HepG2 (cell line): ENCODE data around the gene TOR1AIP1. TPM values are rescaled to one million over a fixed set of nuclear protein-coding genes. Genes with fewer than 3 reads are reported as not detected.
A peak's percentile ranks its signal among the peaks of the same experiment; 100 is the strongest.

Source experiments
- ATAC-seq: fragments of 200-7000 bp; cut with Tn5 transposase; 3 replicates; pipeline ENCODE4 v1.9.1; 2020; ENCODE audit warnings: mild to moderate bottlenecking, moderate library complexity
- BruUV-seq: library from RNA; stranded (reverse); fragments of 400-500 nt; replicated peaks from 2 replicates; lab custom pipeline; 2021; lab: Mats Ljungman, UMichigan
- CTCF ChIA-PET: fragments of 300-600 bp; formaldehyde crosslinking; extraction: SDS; loops from one replicate; lab custom pipeline; 2021; ENCODE audit warnings: low total read pairs, inconsistent platforms, low intra/inter-chr PET ratio; lab: Yijun Ruan, JAX
- POLR2A ChIA-PET: fragments of 350-600 bp; sonication (Branson Sonifier 250); formaldehyde crosslinking; loops from one replicate; lab custom pipeline; 2020; ENCODE audit warnings: antibody characterized with exemption, inconsistent platforms; lab: Yijun Ruan, JAX
- DNase-seq: peaks from one replicate; pipeline ENCODE4 v3.0.0-alpha.2; 2015; ENCODE audit warnings: low spot score
- FAIRE-seq: peaks from 3 replicates; lab custom pipeline; 2011; peaks lifted over from hg19 to GRCh38; lab: Jason Lieb, UNC
- H2AFZ ChIP-seq: one replicate; pipeline ENCODE4 v1.6.1; 2011; ENCODE audit warnings: low read length, inconsistent platforms
- H3K27ac ChIP-seq: fragments of 300-600 bp; 3 replicates; pipeline ENCODE4 v1.8.0; 2011; ENCODE audit warnings: mixed run types, mild to moderate bottlenecking, mixed read lengths, low read length, inconsistent platforms; ENCODE audit not compliant: insufficient read depth; ENCODE audit errors: extremely low read length
- H3K27me3 ChIP-seq, 2 experiments: fragments of 200-600 bp in 1 of 2; 2 replicates in 1 of 2; 3 replicates in 1 of 2; pipeline versions ENCODE4 v1.6.0 to v1.8.0; 2011; ENCODE audit warnings: low read length in 2 of 2, mild to moderate bottlenecking in 2 of 2, moderate library complexity in 2 of 2, inconsistent platforms in 1 of 2; ENCODE audit not compliant: insufficient read depth in 2 of 2, control insufficient read depth in 1 of 2
- H3K36me3 ChIP-seq, 2 experiments: fragments of 200-600 bp in 1 of 2; replicated peaks in 1 of 2; 2 replicates in 1 of 2; 3 replicates in 1 of 2; pipeline versions ENCODE4 v1.5.1 to v1.8.0; 2011; ENCODE audit warnings: low read length in 2 of 2, inconsistent platforms in 1 of 2; ENCODE audit not compliant: insufficient read depth in 2 of 2, control insufficient read depth in 1 of 2
- H3K4me1 ChIP-seq: 2 replicates; pipeline ENCODE4 v1.5.1; 2012; ENCODE audit warnings: low read length, inconsistent platforms; ENCODE audit not compliant: insufficient read depth
- H3K4me2 ChIP-seq: 2 replicates; pipeline ENCODE4 v1.6.0; 2011; ENCODE audit warnings: low read depth, low read length, inconsistent platforms
- H3K4me3 ChIP-seq, 3 experiments: fragments of 200-600 bp in 1 of 3; sonication (generic), shearing (Covaris generic) in 1 of 3; replicated peaks in 1 of 3; 2 replicates each; pipeline ENCODE4 v1.5.1; 2011 to 2016; ENCODE audit warnings: low read length in 3 of 3, inconsistent platforms in 2 of 3, low read depth in 2 of 3, mild to moderate bottlenecking in 2 of 3, control low read depth in 1 of 3, mixed read lengths in 1 of 3; ENCODE audit not compliant: insufficient read depth in 1 of 3
- H3K79me2 ChIP-seq: one replicate; pipeline ENCODE4 v1.6.1; 2011; ENCODE audit warnings: low read length, inconsistent platforms; ENCODE audit not compliant: insufficient read depth
- H3K9ac ChIP-seq: 2 replicates; pipeline ENCODE4 v1.6.0; 2011; ENCODE audit warnings: mild to moderate bottlenecking, low read depth, low read length, inconsistent platforms; ENCODE audit not compliant: insufficient read depth
- H3K9me3 ChIP-seq: 2 replicates; pipeline ENCODE4 v1.5.1; 2012; ENCODE audit warnings: mild to moderate bottlenecking, low read length
- H4K20me1 ChIP-seq: 2 replicates; pipeline ENCODE4 v1.6.0; 2011; ENCODE audit warnings: inconsistent platforms, mild to moderate bottlenecking, low read length, moderate library complexity; ENCODE audit not compliant: insufficient read depth
- AHR ChIP-seq: IDR thresholded peaks from 2 replicates; pipeline ENCODE4 v1.6.1; 2018; ENCODE audit warnings: missing genetic modification reagents, missing compliant biosample characterization
- CREB3 ChIP-seq: sonication (generic); formaldehyde crosslinking; IDR thresholded peaks from 2 replicates; pipeline ENCODE4 v1.5.0; 2020; ENCODE audit warnings: missing genetic modification reagents
- ELF3 ChIP-seq: IDR thresholded peaks from 2 replicates; pipeline ENCODE4 v1.6.1; 2016; ENCODE audit warnings: missing genetic modification reagents, missing compliant biosample characterization
- HDAC2 ChIP-seq: sonication (generic); formaldehyde crosslinking; IDR thresholded peaks from 2 replicates; pipeline ENCODE4 v1.4.0; 2020; ENCODE audit warnings: missing genetic modification reagents
- MBD4 ChIP-seq: IDR thresholded peaks from 2 replicates; pipeline ENCODE4 v1.6.1; 2012; ENCODE audit warnings: low read length, inconsistent platforms, borderline replicate concordance
- NFATC3 ChIP-seq: sonication (generic); formaldehyde crosslinking; IDR thresholded peaks from 2 replicates; pipeline ENCODE4 v1.5.1; 2020; ENCODE audit warnings: mild to moderate bottlenecking, missing genetic modification reagents
- NFRKB ChIP-seq: fragments of 450-650 bp; IDR thresholded peaks from 2 replicates; pipeline ENCODE4 v1.6.1; 2017
- RFX3 ChIP-seq: IDR thresholded peaks from 2 replicates; pipeline ENCODE4 v1.6.1; 2016; ENCODE audit warnings: missing biosample characterization, missing genetic modification reagents
- SP4 ChIP-seq: sonication (generic); formaldehyde crosslinking; IDR thresholded peaks from 2 replicates; pipeline ENCODE4 v1.8.1; 2023; ENCODE audit warnings: mild to moderate bottlenecking, missing genetic modification reagents
- XRCC5 ChIP-seq: fragments of 200-400 bp; formaldehyde crosslinking; optimal IDR thresholded peaks from 2 replicates; pipeline ENCODE3; 2017; ENCODE audit warnings: mild to moderate bottlenecking, low read length
- ZNF34 ChIP-seq: sonication (generic); formaldehyde crosslinking; IDR thresholded peaks from 2 replicates; pipeline ENCODE4 v1.4.0; 2020; ENCODE audit warnings: mild to moderate bottlenecking, missing genetic modification reagents, borderline replicate concordance
- ZNF468 ChIP-seq: sonication (generic); formaldehyde crosslinking; IDR thresholded peaks from 2 replicates; pipeline ENCODE4 v1.8.0; 2022; ENCODE audit warnings: mild to moderate bottlenecking, moderate library complexity, missing genetic modification reagents
- ZNF577 ChIP-seq: sonication (generic); formaldehyde crosslinking; IDR thresholded peaks from 2 replicates; pipeline ENCODE4 v1.4.0; 2020; ENCODE audit warnings: mild to moderate bottlenecking, low read depth, missing genetic modification reagents, borderline replicate concordance
- ZNF777 ChIP-seq: sonication (generic); formaldehyde crosslinking; IDR thresholded peaks from 2 replicates; pipeline ENCODE4 v1.4.0; 2020; ENCODE audit warnings: missing genetic modification reagents
- ZNF780A ChIP-seq: sonication (generic); formaldehyde crosslinking; IDR thresholded peaks from 2 replicates; pipeline ENCODE4 v1.8.0; 2022; ENCODE audit warnings: mild to moderate bottlenecking, missing genetic modification reagents, moderate library complexity
- WGBS: methylation state at CpG from one replicate; pipeline ENCODE4 v1.1.6; 2017; ENCODE audit warnings: low lambda C conversion rate; 5-methylcytosine and 5-hydroxymethylcytosine counted together
- in situ Hi-C: cut with HindIII; loops from 2 replicates; pipeline ENCODE4 v1.10.0; 2017; ENCODE audit warnings: low pct_unique_long_range_greater_than_20kb; ENCODE audit not compliant: extremely low pct_ligation_motif_present
- intact Hi-C: fragments of 100-400 bp; cut with micrococcal nuclease; formaldehyde crosslinking; loops from one replicate; pipeline ENCODE4 v1.10.0; 2022; ENCODE audit not compliant: unreplicated experiment
- polyA plus RNA-seq, 8 experiments: library from polyadenylated mRNA; depleted of rRNA in 3 of 8; stranded (reverse) in 7 of 8; unstranded in 1 of 8; fragments of >200 nt; fragmentation: Illumina TruSeq in 4 of 8; extraction: Trizol in 4 of 8; gene quantifications; 2 replicates each; pipeline versions ENCODE4 v1.2.1 to v1.2.3, GENCODE V29; 2011 to 2016; ENCODE audit warnings: low read depth in 4 of 8, missing spikeins in 1 of 8, mixed read lengths in 1 of 8; ENCODE audit not compliant: insufficient read depth in 1 of 8
- total RNA-seq, 5 experiments: library from RNA; depleted of rRNA; stranded (reverse); fragments of >200 nt; fragmentation: Illumina TruSeq; extraction: Trizol; gene quantifications; 2 replicates each; pipeline ENCODE4 v1.2.3, GENCODE V29; 2016; ENCODE audit warnings: low read depth in 1 of 5
- TF ChIP-seq, protein P1 (sequence below): sonication (generic); formaldehyde crosslinking; IDR thresholded peaks from 2 replicates; pipeline ENCODE4 v1.8.0; 2022; ENCODE audit warnings: low read depth, missing genetic modification reagents
- TF ChIP-seq, protein P2 (sequence below): sonication (generic); formaldehyde crosslinking; IDR thresholded peaks from 2 replicates; pipeline ENCODE4 v1.5.1; 2020; ENCODE audit warnings: missing genetic modification reagents, mild to moderate bottlenecking, borderline replicate concordance
- TF ChIP-seq, protein P3 (sequence below): sonication (generic); formaldehyde crosslinking; IDR thresholded peaks from 2 replicates; pipeline ENCODE4 v1.5.0; 2020; ENCODE audit warnings: mild to moderate bottlenecking, missing genetic modification reagents

TOR1AIP1 gene
- total and polyA plus RNA-seq, 2 of the 13 experiments (the other 11 are each of a cell fraction or from before 2014, with no cell fraction given), result 15.6 to 29.0 TPM

GRCh38 chr1:179954493-179955286 is 72.6 kb downstream of the TOR1AIP1 start, which contains the start of gene CEP350:
Gene CEP350, plus strand, starts transcription at chr1:179954810. Its CDS starts 31,372 bp downstream, at chr1:179986182.
- CTCF ChIA-PET, result no interaction called here
- H3K27me3 ChIP-seq, result no peaks in the 10 kb centered on the region; a peak in 1 of 5 replicates
- H3K4me3 ChIP-seq, result peak within 1 kb of the TSS; percentile 96 to 99 (median 98)
- WGBS, result 0% methylated on average over 20 of the region's 72 CpGs
- in situ Hi-C loops, result no loop called here
- H2AFZ ChIP-seq, result peak within 1 kb of the TSS; percentile 99
- FAIRE-seq (peak; percentile 100), ATAC-seq (peak; percentile 98), DNase-seq (peak; percentile 98)
- BruUV-seq, result no TSS peak
- peak within 1 kb of the TSS; percentile 86 for H3K27ac ChIP-seq
- POLR2A ChIA-PET, result interaction anchor here (0.6 to 2.5 kb wide), 5 partner anchors 11 to 87 kb away, joined by 3 to 23 read pairs (median 3); partner anchors contain the start of gene TOR1AIP1
- H3K9me3 ChIP-seq, result no peaks in the 10 kb centered on the region
- peaks cover 20% of the 10 kb centered on the region for H3K4me1 ChIP-seq
- H3K79me2 ChIP-seq, result peaks cover 48% of the 10 kb centered on the region
- peak within 1 kb of the TSS; percentile 93 for H3K9ac ChIP-seq
- H3K4me2 ChIP-seq, result peak within 1 kb of the TSS; percentile 82
- H4K20me1 ChIP-seq, result peaks cover 17% of the 10 kb centered on the region; the same call in 1 of the 2 replicates
- intact Hi-C loops, result loop anchor here (1.0 to 10.0 kb wide), 4 partner anchors 70 to 200 kb away; partner anchors contain the start of genes QSOX1 and TOR1AIP1
- no peaks in the 10 kb centered on the region for H3K36me3 ChIP-seq
- TF ChIP-seq ELF3 (CRISPR knock-in tag), result peak; percentile 61; the same call in 1 of the 2 replicates
- 0 out of 2 replicates have a peak, but pooled peaks have one; percentile 47 for TF ChIP-seq NFATC3 (CRISPR knock-in tag)
- peak; percentile 65; the same call in 1 of the 2 replicates for TF ChIP-seq SP4 (CRISPR knock-in tag)
- TF ChIP-seq ZNF777 (CRISPR knock-in tag), result 0 out of 2 replicates have a peak, but pooled peaks have one; percentile 23
- no peak for TF ChIP-seq ZNF577 (CRISPR knock-in tag)
- TF ChIP-seq, protein P1, sequence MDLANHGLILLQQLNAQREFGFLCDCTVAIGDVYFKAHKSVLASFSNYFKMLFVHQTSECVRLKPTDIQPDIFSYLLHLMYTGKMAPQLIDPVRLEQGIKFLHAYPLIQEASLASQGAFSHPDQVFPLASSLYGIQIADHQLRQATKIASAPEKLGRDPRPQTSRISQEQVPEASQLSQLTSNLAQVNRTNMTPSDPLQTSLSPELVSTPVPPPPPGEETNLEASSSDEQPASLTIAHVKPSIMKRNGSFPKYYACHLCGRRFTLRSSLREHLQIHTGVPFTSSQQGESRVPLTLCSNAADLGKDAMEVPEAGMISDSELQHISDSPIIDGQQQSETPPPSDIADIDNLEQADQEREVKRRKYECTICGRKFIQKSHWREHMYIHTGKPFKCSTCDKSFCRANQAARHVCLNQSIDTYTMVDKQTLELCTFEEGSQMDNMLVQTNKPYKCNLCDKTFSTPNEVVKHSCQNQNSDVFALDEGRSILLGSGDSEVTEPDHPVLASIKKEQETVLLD (CRISPR knock-in tag), result peak; percentile 68; the same call in 1 of the 2 replicates
- TF ChIP-seq ZNF780A (CRISPR knock-in tag), result no peak
- TF ChIP-seq, protein P2, sequence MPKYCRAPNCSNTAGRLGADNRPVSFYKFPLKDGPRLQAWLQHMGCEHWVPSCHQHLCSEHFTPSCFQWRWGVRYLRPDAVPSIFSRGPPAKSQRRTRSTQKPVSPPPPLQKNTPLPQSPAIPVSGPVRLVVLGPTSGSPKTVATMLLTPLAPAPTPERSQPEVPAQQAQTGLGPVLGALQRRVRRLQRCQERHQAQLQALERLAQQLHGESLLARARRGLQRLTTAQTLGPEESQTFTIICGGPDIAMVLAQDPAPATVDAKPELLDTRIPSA (CRISPR knock-in tag), result no peak
- no peak for TF ChIP-seq CREB3
- TF ChIP-seq, protein P3, sequence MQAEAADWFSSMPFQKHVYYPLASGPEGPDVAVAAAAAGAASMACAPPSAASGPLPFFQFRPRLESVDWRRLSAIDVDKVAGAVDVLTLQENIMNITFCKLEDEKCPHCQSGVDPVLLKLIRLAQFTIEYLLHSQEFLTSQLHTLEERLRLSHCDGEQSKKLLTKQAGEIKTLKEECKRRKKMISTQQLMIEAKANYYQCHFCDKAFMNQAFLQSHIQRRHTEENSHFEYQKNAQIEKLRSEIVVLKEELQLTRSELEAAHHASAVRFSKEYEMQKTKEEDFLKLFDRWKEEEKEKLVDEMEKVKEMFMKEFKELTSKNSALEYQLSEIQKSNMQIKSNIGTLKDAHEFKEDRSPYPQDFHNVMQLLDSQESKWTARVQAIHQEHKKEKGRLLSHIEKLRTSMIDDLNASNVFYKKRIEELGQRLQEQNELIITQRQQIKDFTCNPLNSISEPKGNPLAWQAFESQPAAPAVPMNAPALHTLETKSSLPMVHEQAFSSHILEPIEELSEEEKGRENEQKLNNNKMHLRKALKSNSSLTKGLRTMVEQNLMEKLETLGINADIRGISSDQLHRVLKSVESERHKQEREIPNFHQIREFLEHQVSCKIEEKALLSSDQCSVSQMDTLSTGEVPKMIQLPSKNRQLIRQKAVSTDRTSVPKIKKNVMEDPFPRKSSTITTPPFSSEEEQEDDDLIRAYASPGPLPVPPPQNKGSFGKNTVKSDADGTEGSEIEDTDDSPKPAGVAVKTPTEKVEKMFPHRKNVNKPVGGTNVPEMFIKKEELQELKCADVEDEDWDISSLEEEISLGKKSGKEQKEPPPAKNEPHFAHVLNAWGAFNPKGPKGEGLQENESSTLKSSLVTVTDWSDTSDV (CRISPR knock-in tag), result no peak
- peak; percentile 77 for TF ChIP-seq NFRKB
- no peak for TF ChIP-seq MBD4
- TF ChIP-seq HDAC2, result peak; percentile 60
- peak; percentile 63; the same call in 1 of the 2 replicates for TF ChIP-seq ZNF468
- TF ChIP-seq RFX3 (CRISPR knock-in tag), result no peak
- peak; percentile 81; the same call in 1 of the 2 replicates for TF ChIP-seq ZNF34 (CRISPR knock-in tag)
- TF ChIP-seq AHR (CRISPR knock-in tag), result peak; percentile 40; the same call in 1 of the 2 replicates
- TF ChIP-seq XRCC5, result peak; percentile 65
